A549 (cell line): Measurements from ENCODE around the gene OR6B1.

Source experiments
- CHD2 ChIP-seq: fragments of 150-350 bp; IDR thresholded peaks from 2 replicates; pipeline ENCODE4 v1.6.1; 2014; ENCODE audit warnings: low read length; ENCODE audit not compliant: partially characterized antibody
- CHD4 ChIP-seq: fragments of 200-600 bp; sonication (generic); IDR thresholded peaks from 2 replicates; pipeline ENCODE4 v1.6.1; 2016; ENCODE audit warnings: antibody characterized with exemption, mild to moderate bottlenecking, borderline replicate concordance
- JUN ChIP-seq, 2 experiments: fragments of >200 bp; sonication (Bioruptor Twin); formaldehyde crosslinking; IDR thresholded peaks; 2 replicates in 1 of 2; 3 replicates in 1 of 2; pipeline ENCODE4 v1.6.1; 2016 to 2017
- MYC ChIP-seq: IDR thresholded peaks from 2 replicates; pipeline ENCODE4 v1.6.1; 2012; ENCODE audit warnings: mild to moderate bottlenecking, inconsistent platforms, low read length, improper control_type of control experiment, borderline replicate concordance
- NR3C1 ChIP-seq: fragments of >200 bp; sonication (Bioruptor Twin); formaldehyde crosslinking; IDR thresholded peaks from 3 replicates; pipeline ENCODE4 v1.6.1; 2017
- POLR2A ChIP-seq: IDR thresholded peaks from 2 replicates; pipeline ENCODE4 v1.6.1; 2012; ENCODE audit warnings: mild to moderate bottlenecking, low read length
- RAD21 ChIP-seq, 2 experiments: fragments of >200 bp in 1 of 2; sonication (Bioruptor Twin) in 1 of 2; formaldehyde crosslinking in 1 of 2; IDR thresholded peaks in 1 of 2; conservative IDR thresholded peaks in 1 of 2; 2 replicates in 1 of 2; 3 replicates in 1 of 2; pipeline ENCODE4 v1.6.1; 2012 to 2018; ENCODE audit warnings: inconsistent platforms in 1 of 2
- RFX5 ChIP-seq: fragments of 450-650 bp; IDR thresholded peaks from 2 replicates; pipeline ENCODE4 v1.7.1; 2014; ENCODE audit warnings: antibody characterized with exemption, mild to moderate bottlenecking, moderate library complexity
- ZFP36 ChIP-seq: fragments of 450-650 bp; IDR thresholded peaks from 2 replicates; pipeline ENCODE4 v1.6.1; 2014; ENCODE audit warnings: borderline replicate concordance; ENCODE audit not compliant: partially characterized antibody
- TF ChIP-seq, protein P1 (sequence below): fragments of 200-600 bp; sonication (generic); IDR thresholded peaks from 2 replicates; pipeline ENCODE4 v1.6.1; 2016; ENCODE audit warnings: antibody characterized with exemption, mild to moderate bottlenecking, moderate library complexity
- TF ChIP-seq, protein P2 (sequence below): fragments of >200 bp; sonication (Bioruptor Twin); formaldehyde crosslinking; IDR thresholded peaks from 3 replicates; pipeline ENCODE4 v1.5.1; 2016

DNA sequence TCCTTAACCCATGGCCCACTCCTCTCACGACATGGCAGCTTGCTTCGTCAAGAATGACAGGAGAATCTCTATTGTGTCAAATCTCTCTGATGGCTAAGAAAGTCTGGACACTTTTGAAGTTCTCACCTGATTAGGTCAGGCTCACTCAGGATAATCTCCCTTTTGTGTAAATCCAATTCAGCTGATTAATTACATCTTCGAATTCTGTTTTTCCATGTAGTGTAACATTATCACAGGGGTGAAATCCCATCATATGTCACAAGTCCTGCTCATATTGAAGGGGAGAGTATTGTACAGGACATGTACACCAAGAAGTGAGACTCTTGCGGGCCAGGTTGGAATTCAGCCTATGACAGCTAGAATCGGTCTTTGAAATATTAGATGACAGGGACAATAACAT is 16.2 kb upstream of the OR6B1 start:
- TF ChIP-seq ZFP36 (no peak), CHD4 (no peak), JUN (IDR thresholded peaks at IDR 0.05) (no peak), RAD21 (conservative IDR thresholded peaks at IDR 0.05 in 1 of 2, IDR thresholded peaks at IDR 0.05 in 1 of 2) (no peak), NR3C1 (no peak), CHD2 (no peak), POLR2A (no peak), MYC (no peak), RFX5 (no peak)
- TF ChIP-seq, protein P1, sequence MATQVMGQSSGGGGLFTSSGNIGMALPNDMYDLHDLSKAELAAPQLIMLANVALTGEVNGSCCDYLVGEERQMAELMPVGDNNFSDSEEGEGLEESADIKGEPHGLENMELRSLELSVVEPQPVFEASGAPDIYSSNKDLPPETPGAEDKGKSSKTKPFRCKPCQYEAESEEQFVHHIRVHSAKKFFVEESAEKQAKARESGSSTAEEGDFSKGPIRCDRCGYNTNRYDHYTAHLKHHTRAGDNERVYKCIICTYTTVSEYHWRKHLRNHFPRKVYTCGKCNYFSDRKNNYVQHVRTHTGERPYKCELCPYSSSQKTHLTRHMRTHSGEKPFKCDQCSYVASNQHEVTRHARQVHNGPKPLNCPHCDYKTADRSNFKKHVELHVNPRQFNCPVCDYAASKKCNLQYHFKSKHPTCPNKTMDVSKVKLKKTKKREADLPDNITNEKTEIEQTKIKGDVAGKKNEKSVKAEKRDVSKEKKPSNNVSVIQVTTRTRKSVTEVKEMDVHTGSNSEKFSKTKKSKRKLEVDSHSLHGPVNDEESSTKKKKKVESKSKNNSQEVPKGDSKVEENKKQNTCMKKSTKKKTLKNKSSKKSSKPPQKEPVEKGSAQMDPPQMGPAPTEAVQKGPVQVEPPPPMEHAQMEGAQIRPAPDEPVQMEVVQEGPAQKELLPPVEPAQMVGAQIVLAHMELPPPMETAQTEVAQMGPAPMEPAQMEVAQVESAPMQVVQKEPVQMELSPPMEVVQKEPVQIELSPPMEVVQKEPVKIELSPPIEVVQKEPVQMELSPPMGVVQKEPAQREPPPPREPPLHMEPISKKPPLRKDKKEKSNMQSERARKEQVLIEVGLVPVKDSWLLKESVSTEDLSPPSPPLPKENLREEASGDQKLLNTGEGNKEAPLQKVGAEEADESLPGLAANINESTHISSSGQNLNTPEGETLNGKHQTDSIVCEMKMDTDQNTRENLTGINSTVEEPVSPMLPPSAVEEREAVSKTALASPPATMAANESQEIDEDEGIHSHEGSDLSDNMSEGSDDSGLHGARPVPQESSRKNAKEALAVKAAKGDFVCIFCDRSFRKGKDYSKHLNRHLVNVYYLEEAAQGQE = no peak
- TF ChIP-seq, protein P2, sequence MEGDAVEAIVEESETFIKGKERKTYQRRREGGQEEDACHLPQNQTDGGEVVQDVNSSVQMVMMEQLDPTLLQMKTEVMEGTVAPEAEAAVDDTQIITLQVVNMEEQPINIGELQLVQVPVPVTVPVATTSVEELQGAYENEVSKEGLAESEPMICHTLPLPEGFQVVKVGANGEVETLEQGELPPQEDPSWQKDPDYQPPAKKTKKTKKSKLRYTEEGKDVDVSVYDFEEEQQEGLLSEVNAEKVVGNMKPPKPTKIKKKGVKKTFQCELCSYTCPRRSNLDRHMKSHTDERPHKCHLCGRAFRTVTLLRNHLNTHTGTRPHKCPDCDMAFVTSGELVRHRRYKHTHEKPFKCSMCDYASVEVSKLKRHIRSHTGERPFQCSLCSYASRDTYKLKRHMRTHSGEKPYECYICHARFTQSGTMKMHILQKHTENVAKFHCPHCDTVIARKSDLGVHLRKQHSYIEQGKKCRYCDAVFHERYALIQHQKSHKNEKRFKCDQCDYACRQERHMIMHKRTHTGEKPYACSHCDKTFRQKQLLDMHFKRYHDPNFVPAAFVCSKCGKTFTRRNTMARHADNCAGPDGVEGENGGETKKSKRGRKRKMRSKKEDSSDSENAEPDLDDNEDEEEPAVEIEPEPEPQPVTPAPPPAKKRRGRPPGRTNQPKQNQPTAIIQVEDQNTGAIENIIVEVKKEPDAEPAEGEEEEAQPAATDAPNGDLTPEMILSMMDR = no peak
